Measurements from ENCODE around the gene FBXW8. TPM values are rescaled to one million over a fixed set of nuclear protein-coding genes. Genes with fewer than 3 reads are reported as not detected.

The FBXW8 gene
- polyA plus RNA-seq, 3 donors, result 2.0 to 5.2 (median 2.7) TPM

- peaks cover 67 to 76% of the 10 kb centered on the region in 2 donors for H3K36me3 Mint-ChIP-seq
- 97% methylated on average over 11 of the region's 14 CpGs for WGBS (ENCODE audit: insufficient coverage)
- H3K4me3 ChIP-seq (replicated peaks in 1 of 3; ENCODE audit: low read depth in 2 of 3, low read length in 3 of 3), result no peak overlapping the region
Observed at GRCh38 chr12:117018276-117018675, 107.5 kb downstream of the FBXW8 start.

DNA sequence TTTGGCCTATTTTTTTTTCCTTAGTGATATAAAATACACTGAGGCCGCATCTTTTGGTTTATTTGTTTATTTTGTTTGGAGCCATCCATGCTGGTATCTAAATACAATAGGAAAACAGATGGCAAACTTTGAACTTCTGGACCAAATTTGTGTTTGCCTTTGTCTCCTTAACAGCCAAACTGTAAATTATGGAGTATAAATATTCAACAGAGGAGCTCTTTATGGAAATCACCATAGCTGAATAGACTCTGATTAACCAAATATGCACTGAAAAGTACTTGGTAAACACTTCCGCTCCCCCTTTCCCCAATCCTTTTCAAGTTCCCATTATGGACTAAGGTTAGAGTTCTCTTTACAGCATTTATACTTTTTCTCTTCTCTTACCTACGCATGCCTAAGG is 107.9 kb downstream of the FBXW8 start:
- no CpG with 5 or more reads among the region's 3 CpGs for WGBS (ENCODE audit: insufficient coverage)
- Mint-ChIP-seq H3K27ac (no peak overlapping the region), H3K36me3 (peaks cover 66 to 77% of the 10 kb centered on the region in 2 donors), H3K4me1 (no peaks in the 10 kb centered on the region), H3K27me3 (ENCODE audit: low read depth in 3 of 3) (no peaks in the 10 kb centered on the region), H3K9me3 (peaks cover 5 to 12% (median 8%) of the 10 kb centered on the region in 7 donors), H3K4me3 (no peak overlapping the region)
- H3K9me3 ChIP-seq (replicated peaks in 1 of 2; ENCODE audit: control insufficient read depth in 1 of 2, insufficient read depth in 1 of 2, low read length in 2 of 2), result peaks cover 6 to 9% of the 10 kb centered on the region in 2 donors
- no peaks in the 10 kb centered on the region for H4K20me1 ChIP-seq (ENCODE audit: insufficient read depth, low read length)
- H3K9ac ChIP-seq (ENCODE audit: insufficient read depth, low read length, poor library complexity, severe bottlenecking), result no peak overlapping the region
- H2AFZ ChIP-seq (ENCODE audit: insufficient read depth, low read depth, low read length, poor library complexity, severe bottlenecking), result no peak overlapping the region
- TF ChIP-seq, protein P1, sequence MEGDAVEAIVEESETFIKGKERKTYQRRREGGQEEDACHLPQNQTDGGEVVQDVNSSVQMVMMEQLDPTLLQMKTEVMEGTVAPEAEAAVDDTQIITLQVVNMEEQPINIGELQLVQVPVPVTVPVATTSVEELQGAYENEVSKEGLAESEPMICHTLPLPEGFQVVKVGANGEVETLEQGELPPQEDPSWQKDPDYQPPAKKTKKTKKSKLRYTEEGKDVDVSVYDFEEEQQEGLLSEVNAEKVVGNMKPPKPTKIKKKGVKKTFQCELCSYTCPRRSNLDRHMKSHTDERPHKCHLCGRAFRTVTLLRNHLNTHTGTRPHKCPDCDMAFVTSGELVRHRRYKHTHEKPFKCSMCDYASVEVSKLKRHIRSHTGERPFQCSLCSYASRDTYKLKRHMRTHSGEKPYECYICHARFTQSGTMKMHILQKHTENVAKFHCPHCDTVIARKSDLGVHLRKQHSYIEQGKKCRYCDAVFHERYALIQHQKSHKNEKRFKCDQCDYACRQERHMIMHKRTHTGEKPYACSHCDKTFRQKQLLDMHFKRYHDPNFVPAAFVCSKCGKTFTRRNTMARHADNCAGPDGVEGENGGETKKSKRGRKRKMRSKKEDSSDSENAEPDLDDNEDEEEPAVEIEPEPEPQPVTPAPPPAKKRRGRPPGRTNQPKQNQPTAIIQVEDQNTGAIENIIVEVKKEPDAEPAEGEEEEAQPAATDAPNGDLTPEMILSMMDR (IDR thresholded peaks at IDR 0.05), result no peak
- no peak for DNase-seq
- H3K27ac ChIP-seq (ENCODE audit: low read depth in 1 of 2, low read length in 2 of 2), result no peak overlapping the region
- H3K79me2 ChIP-seq (ENCODE audit: insufficient read depth, low read length), result no peaks in the 10 kb centered on the region
- H3K4me2 ChIP-seq (replicated peaks; ENCODE audit: extremely low read depth, low read length, poor library complexity, severe bottlenecking), result no peak overlapping the region
- no peaks in the 10 kb centered on the region for H3K4me1 ChIP-seq (ENCODE audit: control insufficient read depth in 1 of 2, insufficient read depth in 2 of 2, low read length in 2 of 2)
- H3K36me3 ChIP-seq (replicated peaks in 1 of 2; ENCODE audit: control insufficient read depth in 1 of 2, insufficient read depth in 2 of 2, low read length in 2 of 2), result peaks cover 18 to 91% of the 10 kb centered on the region in 2 donors
- H3K27me3 ChIP-seq (ENCODE audit: control insufficient read depth in 2 of 2, insufficient read depth in 2 of 2, low read length in 2 of 2), result no peaks in the 10 kb centered on the region
- no peak overlapping the region for H3K4me3 ChIP-seq (replicated peaks in 1 of 3; ENCODE audit: low read depth in 2 of 3, low read length in 3 of 3)
- intact Hi-C loops (cut with micrococcal nuclease), result no loop called here

More at GRCh38 chr12:117018276-117018675, 107.5 kb downstream of the FBXW8 start:
- no peak for DNase-seq
- H3K9ac ChIP-seq (ENCODE audit: insufficient read depth, low read length, poor library complexity, severe bottlenecking), result no peak overlapping the region
- H3K4me1 Mint-ChIP-seq, result no peaks in the 10 kb centered on the region
- peaks cover 14 to 87% of the 10 kb centered on the region in 2 donors for H3K36me3 ChIP-seq (replicated peaks in 1 of 2; ENCODE audit: control insufficient read depth in 1 of 2, insufficient read depth in 2 of 2, low read length in 2 of 2)
- no peaks in the 10 kb centered on the region for H3K4me1 ChIP-seq (ENCODE audit: control insufficient read depth in 1 of 2, insufficient read depth in 2 of 2, low read length in 2 of 2)
- no peaks in the 10 kb centered on the region for H4K20me1 ChIP-seq (ENCODE audit: insufficient read depth, low read length)
- TF ChIP-seq, protein P1 (IDR thresholded peaks at IDR 0.05), result no peak
- peaks cover 6 to 9% of the 10 kb centered on the region in 2 donors for H3K9me3 ChIP-seq (replicated peaks in 1 of 2; ENCODE audit: control insufficient read depth in 1 of 2, insufficient read depth in 1 of 2, low read length in 2 of 2)
- no peaks in the 10 kb centered on the region for H3K79me2 ChIP-seq (ENCODE audit: insufficient read depth, low read length)
- intact Hi-C loops (cut with micrococcal nuclease), result no loop called here
- no peak overlapping the region for H3K4me2 ChIP-seq (replicated peaks; ENCODE audit: extremely low read depth, low read length, poor library complexity, severe bottlenecking)
- H3K27me3 Mint-ChIP-seq (ENCODE audit: low read depth in 3 of 3), result no peaks in the 10 kb centered on the region
- H3K27me3 ChIP-seq (ENCODE audit: control insufficient read depth in 2 of 2, insufficient read depth in 2 of 2, low read length in 2 of 2), result no peaks in the 10 kb centered on the region
- H3K4me3 Mint-ChIP-seq, result no peak overlapping the region
- H2AFZ ChIP-seq (ENCODE audit: insufficient read depth, low read depth, low read length, poor library complexity, severe bottlenecking), result no peak overlapping the region
- H3K27ac ChIP-seq (ENCODE audit: low read depth in 1 of 2, low read length in 2 of 2), result no peak overlapping the region
- no peak overlapping the region for H3K27ac Mint-ChIP-seq
- H3K9me3 Mint-ChIP-seq, result peaks cover 5 to 12% (median 8%) of the 10 kb centered on the region in 7 donors

Measured in CD14-positive monocyte (primary cell).